ENCODE results near the gene ALDOA. TPM values are rescaled to one million over a fixed set of nuclear protein-coding genes. Genes with fewer than 3 reads are reported as not detected.
A peak's percentile ranks its signal among the peaks of the same experiment; 100 is the strongest.

Gene ALDOA
- total and polyA plus RNA-seq, 7 donors = 4,532 to 12,458 (median 6,382) TPM

- no peaks in the 10 kb centered on the region for H3K27me3 ChIP-seq (ENCODE audit: insufficient read depth in 3 of 3, low read length in 2 of 3)
- peak in 1 of 2 donors; percentile 52 for DNase-seq
- 40 to 54% (median 44%) methylated on average over 3 of the region's 3 CpGs for WGBS, 3 donors
- peak overlapping the region; percentile 46 for H3K27ac ChIP-seq
- TF ChIP-seq, protein P1, sequence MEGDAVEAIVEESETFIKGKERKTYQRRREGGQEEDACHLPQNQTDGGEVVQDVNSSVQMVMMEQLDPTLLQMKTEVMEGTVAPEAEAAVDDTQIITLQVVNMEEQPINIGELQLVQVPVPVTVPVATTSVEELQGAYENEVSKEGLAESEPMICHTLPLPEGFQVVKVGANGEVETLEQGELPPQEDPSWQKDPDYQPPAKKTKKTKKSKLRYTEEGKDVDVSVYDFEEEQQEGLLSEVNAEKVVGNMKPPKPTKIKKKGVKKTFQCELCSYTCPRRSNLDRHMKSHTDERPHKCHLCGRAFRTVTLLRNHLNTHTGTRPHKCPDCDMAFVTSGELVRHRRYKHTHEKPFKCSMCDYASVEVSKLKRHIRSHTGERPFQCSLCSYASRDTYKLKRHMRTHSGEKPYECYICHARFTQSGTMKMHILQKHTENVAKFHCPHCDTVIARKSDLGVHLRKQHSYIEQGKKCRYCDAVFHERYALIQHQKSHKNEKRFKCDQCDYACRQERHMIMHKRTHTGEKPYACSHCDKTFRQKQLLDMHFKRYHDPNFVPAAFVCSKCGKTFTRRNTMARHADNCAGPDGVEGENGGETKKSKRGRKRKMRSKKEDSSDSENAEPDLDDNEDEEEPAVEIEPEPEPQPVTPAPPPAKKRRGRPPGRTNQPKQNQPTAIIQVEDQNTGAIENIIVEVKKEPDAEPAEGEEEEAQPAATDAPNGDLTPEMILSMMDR (IDR thresholded peaks at IDR 0.05) = no peak
- no peaks in the 10 kb centered on the region for H3K9me3 ChIP-seq
- no peak overlapping the region for H3K4me3 ChIP-seq
- peaks cover 0 to 60% of the 10 kb centered on the region in 2 donors for H3K36me3 ChIP-seq (ENCODE audit: insufficient read depth in 1 of 2, low read depth in 1 of 2)
- intact Hi-C loops (cut with DNase I) = no loop called here
- no peaks in the 10 kb centered on the region for H3K4me1 ChIP-seq
- ATAC-seq = peak in 2 of 4 donors; percentile 42
These were observed 19.7 kb downstream of the ALDOA start for GRCh38 chr16:30085247-30085646.

DNA sequence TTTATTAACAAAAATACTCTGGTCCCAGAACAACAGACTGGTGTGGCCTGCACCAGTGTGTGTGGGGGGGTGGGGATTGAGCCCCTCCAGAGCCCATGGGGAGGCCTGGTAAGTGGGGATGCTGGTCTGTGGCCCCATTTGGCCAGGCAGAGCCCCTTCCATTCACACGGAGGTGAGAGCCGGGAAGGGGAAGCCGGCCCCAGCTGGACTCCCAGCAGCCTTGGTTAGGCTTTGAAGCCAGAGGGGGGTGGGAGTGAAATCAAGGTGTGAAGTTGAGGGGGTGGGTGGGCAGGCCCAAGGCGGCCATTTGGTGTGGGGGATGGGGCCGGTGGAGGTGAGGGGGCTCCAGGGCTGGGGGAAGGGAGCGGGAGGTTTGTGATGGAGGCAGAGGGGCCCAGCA, 20.3 kb downstream of the ALDOA start:
- ATAC-seq (no peak), DNase-seq (no peak)
- H3K4me1 ChIP-seq = peaks cover under 1% of the 10 kb centered on the region
- TF ChIP-seq, protein P1 (IDR thresholded peaks at IDR 0.05) = no peak
- no peak overlapping the region for H3K4me3 ChIP-seq
- H3K9me3 ChIP-seq = no peaks in the 10 kb centered on the region
- 68 to 74% (median 71%) methylated on average over 6 of the region's 6 CpGs for WGBS, 3 donors
- H3K27ac ChIP-seq = no peak overlapping the region
- H3K36me3 ChIP-seq (ENCODE audit: insufficient read depth in 1 of 2, low read depth in 1 of 2) = peaks cover 0 to 55% of the 10 kb centered on the region in 2 donors
- intact Hi-C loops (cut with DNase I) = no loop called here
- H3K27me3 ChIP-seq (ENCODE audit: insufficient read depth in 3 of 3, low read length in 2 of 3) = no peaks in the 10 kb centered on the region

- Histone ChIP-seq H3K9me3 (no peaks in the 10 kb centered on the region), H3K4me1 (peaks cover 6% of the 10 kb centered on the region), H3K4me3 (no peak overlapping the region), H3K36me3 (ENCODE audit: insufficient read depth in 1 of 2, low read depth in 1 of 2) (peaks cover 0 to 48% of the 10 kb centered on the region in 2 donors), H3K27ac (no peak overlapping the region), H3K27me3 (ENCODE audit: insufficient read depth in 3 of 3, low read length in 2 of 3) (no peaks in the 10 kb centered on the region)
- no peak for DNase-seq
- intact Hi-C loops (cut with DNase I) = no loop called here
- TF ChIP-seq, protein P1 (IDR thresholded peaks at IDR 0.05) = no peak
- WGBS, 3 donors = 72 to 74% (median 74%) methylated on average over 24 to 27 of the region's 27 CpGs
- ATAC-seq = peak in 1 of 4 donors; percentile 9
These were observed 21.0 kb downstream of the ALDOA start for GRCh38 chr16:30086291-30087140.

DNA sequence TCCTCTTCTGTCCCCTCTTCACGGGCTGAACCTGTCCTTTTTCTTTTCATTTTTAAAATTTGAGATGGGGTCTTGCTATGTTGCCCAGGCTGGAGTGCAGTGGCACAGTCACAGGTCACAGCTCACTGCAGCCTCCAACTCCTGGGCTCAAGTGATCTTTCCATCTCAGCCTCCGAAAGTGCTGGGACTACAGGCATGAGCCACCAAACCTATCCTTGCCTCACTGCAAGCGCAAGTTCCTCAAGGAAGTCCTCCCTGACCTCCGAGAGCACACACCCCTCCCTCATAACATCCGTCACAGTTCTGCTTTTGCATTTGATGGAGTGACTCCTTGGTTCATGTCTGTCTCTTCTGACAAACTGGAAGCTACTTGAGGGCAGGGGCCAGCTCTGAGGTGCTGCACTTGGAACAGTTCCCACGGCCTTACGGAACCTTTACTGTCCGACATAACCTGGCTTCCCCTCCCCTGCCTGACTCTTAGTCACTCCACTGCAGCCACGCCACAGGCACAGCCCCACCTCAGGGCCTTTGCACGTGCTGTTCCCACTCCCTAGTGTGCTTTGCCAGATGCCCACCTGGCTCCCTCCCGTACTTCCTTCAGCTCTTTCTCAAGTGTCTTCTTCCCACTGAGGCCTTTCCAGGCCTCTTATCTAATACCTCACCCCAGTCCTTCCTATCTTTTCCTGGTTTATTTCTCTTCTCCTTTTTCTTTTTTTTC, 21.8 kb downstream of the ALDOA start:
- TF ChIP-seq, protein P1 (IDR thresholded peaks at IDR 0.05) = no peak
- WGBS, 3 donors = 87 to 91% (median 89%) methylated on average over 11 of the region's 11 CpGs
- Histone ChIP-seq H3K9me3 (no peaks in the 10 kb centered on the region), H3K27ac (peak overlapping the region; percentile 23), H3K4me3 (no peak overlapping the region), H3K36me3 (ENCODE audit: insufficient read depth in 1 of 2, low read depth in 1 of 2) (peaks cover 0 to 39% of the 10 kb centered on the region in 2 donors), H3K27me3 (ENCODE audit: insufficient read depth in 3 of 3, low read length in 2 of 3) (no peaks in the 10 kb centered on the region), H3K4me1 (peaks cover 11% of the 10 kb centered on the region)
- ATAC-seq = no peak
- intact Hi-C loops (cut with DNase I) = no loop called here
- no peak for DNase-seq
